OCI-LY1 (cell line): ENCODE results near the gene ELL3.

Source experiments
- H2AFZ ChIP-seq: fragments of 200-600 bp; sonication (generic), shearing (Covaris generic); 2 replicates; pipeline ENCODE4 v1.6.0; 2014; ENCODE audit warnings: antibody characterized with exemption, mild to moderate bottlenecking, low read length
- H3F3A ChIP-seq: fragments of 200-600 bp; sonication (generic), shearing (Covaris generic); 2 replicates; pipeline ENCODE4 v1.6.0; 2014; ENCODE audit warnings: mild to moderate bottlenecking, antibody characterized with exemption, low read length, moderate library complexity; ENCODE audit not compliant: insufficient read depth
- H3K27ac ChIP-seq: fragments of 200-600 bp; sonication (generic); 2 replicates; pipeline ENCODE4 v1.5.1; 2014; ENCODE audit warnings: low read length, mixed run types, mild to moderate bottlenecking, low read depth; ENCODE audit not compliant: poor library complexity, severe bottlenecking
- H3K27me3 ChIP-seq: fragments of 200-600 bp; sonication (generic); 2 replicates; pipeline ENCODE4 v1.6.0; 2014; ENCODE audit warnings: antibody characterized with exemption, mild to moderate bottlenecking, low read length, moderate library complexity; ENCODE audit not compliant: insufficient read depth
- H3K36me3 ChIP-seq: fragments of 200-600 bp; sonication (generic); 2 replicates; pipeline ENCODE4 v1.6.1; 2014; ENCODE audit warnings: mild to moderate bottlenecking, antibody characterized with exemption, low read length, moderate library complexity, mixed read lengths; ENCODE audit not compliant: insufficient read depth
- H3K4me1 ChIP-seq: fragments of 200-600 bp; sonication (generic); 2 replicates; pipeline ENCODE4 v1.5.1; 2014; ENCODE audit warnings: mild to moderate bottlenecking, low read length, moderate library complexity; ENCODE audit not compliant: insufficient read depth, severe bottlenecking
- H3K4me2 ChIP-seq: fragments of 200-600 bp; sonication (generic), shearing (Covaris generic); 2 replicates; pipeline ENCODE4 v1.6.1; 2014; ENCODE audit warnings: low read length
- H3K4me3 ChIP-seq: fragments of 200-600 bp; sonication (generic); 2 replicates; pipeline ENCODE4 v1.5.1; 2014; ENCODE audit warnings: low read length, low read depth, mild to moderate bottlenecking, mixed read lengths; ENCODE audit not compliant: poor library complexity, severe bottlenecking
- H3K79me2 ChIP-seq: fragments of 200-600 bp; shearing (Covaris generic); 2 replicates; pipeline ENCODE4 v1.6.1; 2016; ENCODE audit warnings: mixed run types, low read length, mixed read lengths; ENCODE audit not compliant: insufficient read depth
- H3K9ac ChIP-seq: fragments of 200-600 bp; sonication (generic), shearing (Covaris generic); 2 replicates; pipeline ENCODE4 v1.6.1; 2014; ENCODE audit warnings: mild to moderate bottlenecking, low read length, mixed read lengths
- H3K9me2 ChIP-seq: fragments of 200-600 bp; sonication (generic), shearing (Covaris generic); 2 replicates; pipeline ENCODE4 v1.6.1; 2014; ENCODE audit warnings: low read depth, mild to moderate bottlenecking, low read length, mixed read lengths
- H3K9me3 ChIP-seq: fragments of 200-600 bp; shearing (Covaris generic); 2 replicates; pipeline ENCODE4 v1.6.1; 2014; ENCODE audit warnings: low read length, mixed read lengths
- H4K20me1 ChIP-seq: fragments of 200-600 bp; sonication (generic), shearing (Covaris generic); 2 replicates; pipeline ENCODE4 v1.6.0; 2016; ENCODE audit warnings: mild to moderate bottlenecking, low read length; ENCODE audit not compliant: insufficient read depth
- EZH2 ChIP-seq: fragments of 200-600 bp; sonication (generic), shearing (Covaris generic); IDR thresholded peaks from 2 replicates; pipeline ENCODE4 v1.8.0; 2017; ENCODE audit warnings: borderline replicate concordance, mixed run types, mild to moderate bottlenecking, antibody characterized with exemption, low read length, moderate library complexity, mixed read lengths
- TF ChIP-seq, protein P1 (sequence below): fragments of 200-600 bp; sonication (generic), shearing (Covaris generic); IDR thresholded peaks from 2 replicates; pipeline ENCODE4 v1.5.1; 2017; ENCODE audit warnings: mild to moderate bottlenecking, antibody characterized with exemption, low read length, moderate library complexity, mixed read lengths

ELL3 gene

DNA sequence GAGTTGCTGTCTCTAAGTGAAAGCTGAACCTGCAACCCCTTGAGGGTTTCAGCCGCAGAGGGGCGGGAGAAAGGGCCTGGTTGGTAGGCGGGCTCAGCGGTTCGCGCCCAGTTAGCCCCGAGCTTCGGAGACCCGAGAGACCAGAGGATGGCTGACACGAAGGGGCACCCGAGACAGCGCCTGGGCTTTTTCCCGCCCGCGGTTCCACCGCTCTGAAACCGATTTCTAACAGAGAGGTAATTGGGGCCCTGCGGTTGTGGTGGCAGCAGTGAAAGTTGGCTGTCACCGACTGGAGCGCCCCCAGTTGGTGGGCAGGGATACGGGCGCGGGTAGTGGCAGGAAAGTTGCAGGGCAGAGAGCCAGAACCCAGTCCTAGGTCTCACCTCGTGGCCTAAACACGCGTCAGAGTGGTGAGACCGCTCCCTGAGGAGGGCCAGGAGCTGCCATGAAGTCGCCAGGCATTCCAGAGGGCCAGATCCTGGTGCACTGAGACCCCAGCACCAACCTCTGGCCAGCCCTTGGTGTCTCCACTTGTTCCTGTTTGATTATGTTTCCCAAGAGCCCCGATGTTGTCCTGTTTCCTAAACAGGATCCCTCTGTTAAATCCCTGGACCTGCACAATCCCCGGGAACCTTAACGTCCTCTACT, 625 bp upstream of the ELL3 start:
- Histone ChIP-seq H3K4me2 (peak overlapping the region; percentile 100), H3K4me1 (peaks cover 62% of the 10 kb centered on the region), H4K20me1 (no peaks in the 10 kb centered on the region), H3K27ac (peak overlapping the region; percentile 98), H3K79me2 (peaks cover 10% of the 10 kb centered on the region), H3K9me2 (no peaks in the 10 kb centered on the region), H2AFZ (no peak overlapping the region), H3K4me3 (peak overlapping the region; percentile 90), H3K27me3 (no peaks in the 10 kb centered on the region), H3K9me3 (no peaks in the 10 kb centered on the region), H3F3A (peaks cover 25% of the 10 kb centered on the region), H3K36me3 (peaks cover 41% of the 10 kb centered on the region), H3K9ac (peak overlapping the region; percentile 96)
- TF ChIP-seq EZH2, result no peak
- TF ChIP-seq, protein P1, sequence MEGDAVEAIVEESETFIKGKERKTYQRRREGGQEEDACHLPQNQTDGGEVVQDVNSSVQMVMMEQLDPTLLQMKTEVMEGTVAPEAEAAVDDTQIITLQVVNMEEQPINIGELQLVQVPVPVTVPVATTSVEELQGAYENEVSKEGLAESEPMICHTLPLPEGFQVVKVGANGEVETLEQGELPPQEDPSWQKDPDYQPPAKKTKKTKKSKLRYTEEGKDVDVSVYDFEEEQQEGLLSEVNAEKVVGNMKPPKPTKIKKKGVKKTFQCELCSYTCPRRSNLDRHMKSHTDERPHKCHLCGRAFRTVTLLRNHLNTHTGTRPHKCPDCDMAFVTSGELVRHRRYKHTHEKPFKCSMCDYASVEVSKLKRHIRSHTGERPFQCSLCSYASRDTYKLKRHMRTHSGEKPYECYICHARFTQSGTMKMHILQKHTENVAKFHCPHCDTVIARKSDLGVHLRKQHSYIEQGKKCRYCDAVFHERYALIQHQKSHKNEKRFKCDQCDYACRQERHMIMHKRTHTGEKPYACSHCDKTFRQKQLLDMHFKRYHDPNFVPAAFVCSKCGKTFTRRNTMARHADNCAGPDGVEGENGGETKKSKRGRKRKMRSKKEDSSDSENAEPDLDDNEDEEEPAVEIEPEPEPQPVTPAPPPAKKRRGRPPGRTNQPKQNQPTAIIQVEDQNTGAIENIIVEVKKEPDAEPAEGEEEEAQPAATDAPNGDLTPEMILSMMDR, result peak; percentile 94

DNA sequence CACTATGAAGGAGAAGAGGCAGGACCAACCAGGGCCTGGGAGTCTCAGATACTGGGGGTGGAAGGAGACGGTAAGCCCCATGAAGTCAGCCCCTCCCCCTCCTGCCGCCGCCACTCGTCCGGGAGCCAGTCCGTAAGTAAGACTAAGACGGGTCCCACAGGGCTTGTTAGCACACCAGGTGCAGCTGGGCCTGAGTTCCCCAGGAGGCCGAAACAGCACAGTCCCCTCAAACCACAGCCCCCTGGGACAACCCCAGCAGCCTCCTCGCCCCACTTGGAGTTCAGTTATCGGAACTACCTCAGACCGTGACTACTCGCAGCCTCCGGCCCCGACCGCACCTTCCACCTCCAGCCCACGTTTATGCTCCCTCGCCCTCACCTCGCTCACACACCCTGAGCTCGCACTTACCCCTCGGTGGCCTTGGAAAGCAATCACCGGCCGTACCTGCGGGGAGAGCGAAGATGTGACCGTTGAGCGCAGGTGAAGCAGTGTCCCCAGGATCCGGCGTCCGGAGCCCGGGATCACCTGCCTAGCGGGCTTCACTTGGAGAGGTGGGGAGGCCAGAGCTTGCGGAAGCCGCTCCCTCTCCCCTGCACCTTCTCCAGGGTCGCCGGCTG, 557 bp downstream of the ELL3 start:
- Histone ChIP-seq H3K9me2 (no peaks in the 10 kb centered on the region), H3K27ac (peak overlapping the region; percentile 98), H3K36me3 (peaks cover 53% of the 10 kb centered on the region), H3K4me2 (peak overlapping the region; percentile 100), H2AFZ (no peak overlapping the region), H3K9me3 (no peaks in the 10 kb centered on the region), H4K20me1 (no peaks in the 10 kb centered on the region), H3F3A (peaks cover 33% of the 10 kb centered on the region), H3K27me3 (no peaks in the 10 kb centered on the region), H3K79me2 (peaks cover 10% of the 10 kb centered on the region), H3K9ac (peak overlapping the region; percentile 96), H3K4me3 (peak overlapping the region; percentile 90), H3K4me1 (peaks cover 59% of the 10 kb centered on the region)
- TF ChIP-seq, protein P1, result no peak
- no peak for TF ChIP-seq EZH2

DNA sequence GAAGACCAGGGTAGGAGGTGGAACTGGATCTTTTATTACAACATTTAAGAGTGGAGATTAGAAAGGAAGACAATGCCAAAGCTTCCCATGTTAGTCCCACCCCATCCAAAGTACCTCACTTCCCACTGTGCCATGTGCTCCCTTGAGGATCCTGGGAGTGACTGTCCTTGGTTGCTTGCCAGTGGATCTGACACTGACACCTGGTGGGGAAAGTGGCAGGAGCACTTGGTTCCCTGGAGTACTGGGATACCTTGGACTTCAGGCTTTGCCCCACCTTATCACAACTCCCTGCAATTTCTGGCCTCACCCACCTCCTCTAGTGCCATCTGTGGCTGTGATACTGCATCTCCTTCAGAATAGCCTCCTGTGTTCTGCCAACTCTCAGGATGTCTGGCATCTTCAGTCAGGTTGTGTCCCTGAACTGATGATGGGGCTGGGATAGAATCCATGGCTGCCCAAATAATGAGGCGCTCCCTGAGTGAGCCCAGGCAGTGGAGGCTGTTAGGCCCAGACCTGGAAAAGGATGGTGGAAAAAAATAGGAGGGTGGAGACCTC, 1.3 kb downstream of the ELL3 start:
- no peaks in the 10 kb centered on the region for H3K9me2 ChIP-seq
- no peaks in the 10 kb centered on the region for H4K20me1 ChIP-seq
- peaks cover 10% of the 10 kb centered on the region for H3K79me2 ChIP-seq
- peaks cover 38% of the 10 kb centered on the region for H3F3A ChIP-seq
- peaks cover 60% of the 10 kb centered on the region for H3K36me3 ChIP-seq
- H2AFZ ChIP-seq, result no peak overlapping the region
- H3K9me3 ChIP-seq, result no peaks in the 10 kb centered on the region
- peak overlapping the region; percentile 98 for H3K27ac ChIP-seq
- TF ChIP-seq EZH2, result no peak
- TF ChIP-seq, protein P1, result peak; percentile 21; the same call in 1 of the 2 replicates
- peak overlapping the region; percentile 96 for H3K9ac ChIP-seq
- peaks cover 52% of the 10 kb centered on the region for H3K4me1 ChIP-seq
- peak overlapping the region; percentile 90 for H3K4me3 ChIP-seq
- peak overlapping the region; percentile 100 for H3K4me2 ChIP-seq
- H3K27me3 ChIP-seq, result no peaks in the 10 kb centered on the region
